AG04450 (cell line): ENCODE data around the gene GJA9. TPM values are rescaled to one million over a fixed set of nuclear protein-coding genes. Genes with fewer than 3 reads are reported as not detected.
A peak's percentile ranks its signal among the peaks of the same experiment; 100 is the strongest.

ENCODE experiments used
- CTCF ChIA-PET: fragments of 300-600, 350-600 bp; formaldehyde crosslinking; extraction: SDS; loops from one replicate; lab custom pipeline; 2022; ENCODE audit warnings: antibody characterized with exemption, inconsistent platforms; lab: Charles Lee
- POLR2A ChIA-PET: fragments of 350-600 bp; formaldehyde crosslinking; extraction: SDS; loops from one replicate; lab custom pipeline; 2021; ENCODE audit warnings: antibody characterized with exemption, inconsistent platforms; lab: Yijun Ruan, JAX
- DNase-seq: peaks from one replicate; pipeline ENCODE4 v3.0.0-alpha.2; 2011; ENCODE audit warnings: low read depth, low spot score
- H3K27ac ChIP-seq: one replicate; pipeline ENCODE4 v1.5.1; 2012; ENCODE audit warnings: low read depth, low read length, control low read depth
- H3K27me3 ChIP-seq: one replicate; pipeline ENCODE4 v1.6.0; 2012; ENCODE audit warnings: low read length; ENCODE audit not compliant: control insufficient read depth, insufficient read depth
- H3K4me3 ChIP-seq: 2 replicates; pipeline ENCODE4 v1.5.1; 2011; ENCODE audit warnings: mild to moderate bottlenecking, low read depth, low read length, control low read depth
- H3K9me3 ChIP-seq: 2 replicates; pipeline ENCODE4 v1.5.1; 2012; ENCODE audit warnings: low read length; ENCODE audit not compliant: control insufficient read depth, insufficient read depth
- CTCF ChIP-seq: IDR thresholded peaks from 2 replicates; pipeline ENCODE4 v1.5.1; 2011; ENCODE audit warnings: low read depth, low read length, control low read depth, inconsistent platforms
- polyA plus RNA-seq: library from polyadenylated mRNA; depleted of rRNA; stranded (reverse); fragments of >200 nt; gene quantifications from 2 replicates; pipeline ENCODE4 v1.2.3, GENCODE V29; 2011

The GJA9 gene
- polyA plus RNA-seq, 1 experiment, result not detected

GRCh38 chr1:38888423-38889333 lies 7.3 kb upstream of the GJA9 start:
- no peak for TF ChIP-seq CTCF
- Histone ChIP-seq H3K27ac (no peak overlapping the region), H3K9me3 (no peaks in the 10 kb centered on the region), H3K27me3 (no peaks in the 10 kb centered on the region), H3K4me3 (no peak overlapping the region)
- DNase-seq, result no peak
- CTCF ChIA-PET, result no interaction called here
- POLR2A ChIA-PET, result no interaction called here

- TF ChIP-seq CTCF, result no peak
- Histone ChIP-seq H3K27me3 (no peaks in the 10 kb centered on the region), H3K4me3 (no peak overlapping the region), H3K27ac (no peak overlapping the region), H3K9me3 (no peaks in the 10 kb centered on the region)
- CTCF ChIA-PET, result no interaction called here
- POLR2A ChIA-PET, result no interaction called here
- DNase-seq, result no peak
Measured at GRCh38 chr1:38885092-38885491, 3.7 kb upstream of the GJA9 start.

GRCh38 chr1:38875811-38876210 lies 5.6 kb downstream of the GJA9 start:
- peaks cover 4% of the 10 kb centered on the region; the same call in 1 of the 2 replicates for H3K9me3 ChIP-seq
- H3K27me3 ChIP-seq, result no peaks in the 10 kb centered on the region
- no peak overlapping the region for H3K27ac ChIP-seq
- ChIA-PET POLR2A (no interaction called here), CTCF (interaction anchor here (0.9 kb wide), 1 partner anchor 216 kb away, joined by 4 read pairs; no protein-coding TSS in a partner anchor)
- no peak for TF ChIP-seq CTCF
- no peak overlapping the region for H3K4me3 ChIP-seq
- DNase-seq, result no peak

GRCh38 chr1:38873027-38873969 lies 8.1 kb downstream of the GJA9 start, which contains the start of gene MYCBP:
MYCBP (minus strand) TSS chr1:38873348; CDS start chr1:38873305, 43 bp downstream.
- H3K4me3 ChIP-seq, result peak within 1 kb of the TSS; percentile 88
- DNase-seq, result peak; percentile 90
- TF ChIP-seq CTCF, result peak; percentile 8; the same call in 1 of the 2 replicates
- no peaks in the 10 kb centered on the region for H3K27me3 ChIP-seq
- CTCF ChIA-PET, result interaction anchor here (1.1 kb wide), 1 partner anchor 219 kb away, joined by 6 read pairs; no protein-coding TSS in a partner anchor
- peak within 1 kb of the TSS; percentile 21 for H3K27ac ChIP-seq
- POLR2A ChIA-PET, result interaction anchor here (0.5 to 1.0 kb wide), 3 partner anchors 153 to 853 kb away, joined by 3 to 7 read pairs (median 3); partner anchors contain the start of gene NDUFS5
- peaks cover 4% of the 10 kb centered on the region; the same call in 1 of the 2 replicates for H3K9me3 ChIP-seq
